Activated CD4-positive, alpha-beta T cell treated with anti-CD3 and anti-CD28 coated beads, Interleukin-2, amount 50 U/mL, for 24 hours (primary cell): ENCODE measurements around the gene TRPM7.
"Not testable (repeated sequence)": the region's sequence is repeated elsewhere in the genome, so short reads cannot be mapped to it uniquely, and the experiment has no call there.

Experiments
- DNase-seq, 2 donors: peaks; one replicate each; pipeline ENCODE4 v3.0.0-alpha.2; 2020; ENCODE audit warnings: low read depth in 1 of 2, low spot score in 1 of 2

The TRPM7 gene

DNA sequence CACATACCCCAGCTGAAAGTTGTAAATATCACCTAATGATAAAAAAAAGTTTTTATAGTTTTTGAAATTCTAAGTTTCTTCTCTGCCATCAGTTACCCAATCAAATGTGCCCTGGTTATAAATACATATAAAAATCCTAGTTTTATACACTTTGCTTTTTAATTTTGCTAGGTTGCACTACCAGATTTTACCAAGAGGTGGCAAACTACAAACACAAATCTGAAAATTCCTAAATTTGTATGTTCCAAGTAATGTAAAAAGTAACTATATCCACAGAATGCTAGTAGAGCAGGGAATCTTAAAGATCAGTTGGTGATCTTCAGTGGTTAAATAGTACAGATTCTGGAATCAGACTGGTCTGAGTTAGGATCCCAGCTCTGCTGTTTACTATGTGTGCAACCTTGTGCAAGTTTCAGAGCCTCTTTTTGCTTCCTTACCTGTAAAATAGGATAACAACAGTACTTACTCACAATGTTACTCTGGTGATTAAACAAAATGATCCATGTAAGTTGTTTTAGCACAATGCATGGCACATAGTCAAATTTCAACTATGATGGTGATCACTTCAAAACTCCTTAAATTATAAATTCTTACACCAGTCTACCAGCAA lies 11.0 kb downstream of the TRPM7 start:
- no peak for DNase-seq

DNA sequence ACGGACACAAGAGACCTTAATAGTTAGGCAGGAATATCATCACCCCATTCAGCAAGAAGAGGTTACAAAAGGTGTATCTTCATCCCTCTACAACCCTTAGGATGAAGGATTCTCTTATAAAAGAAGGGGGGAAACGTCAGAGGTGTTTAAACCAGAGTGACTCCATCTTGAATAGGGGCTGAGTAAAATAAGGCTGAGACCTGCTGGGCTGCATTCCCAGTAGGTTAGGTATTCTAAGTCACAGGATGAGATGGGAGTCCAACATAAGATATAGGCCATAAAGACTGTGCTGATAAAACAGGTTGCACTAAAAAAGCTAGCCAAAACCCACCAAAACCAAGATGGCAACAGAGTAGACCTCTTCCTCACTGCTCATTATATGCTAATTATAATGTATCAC lies 16.5 kb downstream of the TRPM7 start:
- DNase-seq, result no peak

DNA sequence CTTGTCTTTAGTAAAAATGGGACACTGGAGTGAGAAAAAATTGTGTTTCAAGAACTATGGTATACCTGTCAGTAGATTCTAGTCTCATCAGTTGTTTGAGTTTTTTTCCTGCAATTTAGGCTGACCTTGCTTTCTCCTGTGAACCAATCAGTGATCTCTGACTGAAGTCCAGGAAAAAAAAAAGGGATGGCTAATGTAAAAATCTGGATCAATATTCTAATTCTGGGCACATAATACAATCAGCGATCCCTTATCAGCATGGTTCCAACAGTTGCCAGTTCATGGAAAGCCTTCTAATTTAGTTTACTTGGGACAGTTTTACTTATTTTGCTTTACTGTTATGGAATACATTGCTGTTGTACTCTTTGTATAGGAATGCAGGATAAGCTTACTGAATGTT lies 17.0 kb downstream of the TRPM7 start:
- DNase-seq, result no peak

DNA sequence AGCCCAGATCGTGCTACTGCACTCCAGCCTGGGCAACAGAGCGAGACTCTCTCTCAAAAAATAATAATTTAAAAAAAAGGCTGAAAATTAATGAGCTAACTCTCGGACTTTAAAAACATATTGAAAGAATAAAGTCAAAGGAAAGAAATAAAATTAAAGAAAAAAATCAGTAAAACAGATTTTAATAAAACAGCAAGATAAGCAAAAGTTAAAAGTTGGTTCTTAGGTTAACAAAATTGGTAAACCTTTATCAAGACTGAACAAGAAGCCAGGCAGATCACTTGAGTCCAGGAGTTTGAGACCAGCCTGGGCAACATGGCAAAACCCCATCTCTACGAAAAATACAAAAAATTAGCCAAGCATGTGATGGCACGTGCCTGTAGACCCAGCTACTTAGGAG lies 20.7 kb downstream of the TRPM7 start:
- no peak for DNase-seq

GRCh38 chr15:50655555-50655954 lies 31.0 kb downstream of the TRPM7 start:
- no peak for DNase-seq

GRCh38 chr15:50653156-50653743 lies 33.3 kb downstream of the TRPM7 start:
- no peak for DNase-seq

DNA sequence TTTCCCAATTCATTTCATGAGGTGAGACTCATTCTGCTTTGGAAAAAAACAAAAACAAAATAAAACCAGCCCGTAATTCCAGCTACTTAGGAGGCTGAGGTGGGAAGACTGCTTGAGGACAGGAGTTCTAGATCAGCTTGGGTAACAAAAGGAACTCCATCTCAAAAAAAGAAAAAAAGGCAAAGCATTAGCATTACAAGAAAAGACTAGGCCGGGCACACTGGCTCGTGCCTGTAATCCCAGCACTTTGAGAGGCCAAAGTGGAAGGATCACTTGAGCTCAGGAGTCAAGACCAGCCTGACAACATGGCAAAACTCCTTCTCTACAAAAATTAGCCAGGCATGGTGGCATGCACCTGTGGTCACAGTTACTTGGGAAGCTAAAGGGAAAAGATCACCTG lies 33.9 kb downstream of the TRPM7 start:
- DNase-seq, result no peak

DNA sequence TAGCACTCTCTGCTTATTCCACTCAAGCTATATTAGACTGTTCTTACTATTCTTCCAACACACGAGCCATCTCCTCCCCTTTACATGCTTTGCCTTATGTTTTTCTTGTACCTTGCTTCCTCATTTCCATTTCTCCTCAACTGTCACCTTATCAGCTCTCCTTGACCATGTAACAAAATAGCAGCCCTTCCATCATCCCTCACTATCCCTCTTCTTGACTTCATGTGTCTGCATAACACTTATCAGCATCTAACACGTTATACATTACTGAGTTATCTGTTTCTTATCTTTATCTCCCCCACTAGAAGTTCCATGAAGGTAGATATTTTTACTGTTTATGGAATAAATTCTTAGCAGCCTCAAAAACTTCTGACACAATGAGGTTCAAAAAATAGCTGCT lies 45.3 kb downstream of the TRPM7 start:
- no peak for DNase-seq

DNA sequence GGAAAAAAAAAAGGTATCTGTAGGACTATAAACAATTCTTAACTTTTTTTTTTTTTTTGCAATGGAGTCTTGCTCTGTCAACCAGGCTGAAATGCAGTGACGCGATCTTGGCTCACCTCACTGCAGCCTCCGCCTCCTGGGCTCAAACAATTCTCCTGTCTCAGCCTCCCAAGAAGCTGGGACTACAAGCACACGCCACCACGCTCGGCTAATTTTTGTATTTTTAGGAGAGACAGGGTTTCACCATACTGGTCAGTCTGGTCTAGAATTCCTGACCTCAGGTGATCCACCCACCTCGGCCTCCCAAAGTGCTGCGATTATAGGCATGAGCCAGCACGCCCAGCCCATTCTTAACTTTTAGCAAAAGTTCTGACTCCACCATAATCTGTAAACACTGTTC lies 50.5 kb downstream of the TRPM7 start:
- DNase-seq, result no peak

DNA sequence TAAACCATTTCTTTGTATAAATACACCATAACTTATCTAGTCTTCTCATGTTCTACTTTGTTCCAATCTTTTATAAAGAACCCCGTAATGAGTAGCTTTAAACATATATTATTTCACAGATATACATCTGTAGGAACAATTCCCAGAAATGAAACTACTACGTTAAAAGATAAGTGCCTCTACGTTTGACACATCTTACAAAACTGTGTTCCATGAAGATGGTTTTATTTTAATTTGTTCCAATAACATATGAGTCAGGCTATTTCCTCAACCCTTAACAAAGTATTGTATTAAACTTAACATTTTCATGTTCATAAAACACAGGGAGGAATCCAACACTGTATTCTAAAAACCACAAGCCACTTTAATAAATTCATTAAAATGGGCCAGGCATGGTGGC lies 52.9 kb downstream of the TRPM7 start:
- DNase-seq, result no peak

DNA sequence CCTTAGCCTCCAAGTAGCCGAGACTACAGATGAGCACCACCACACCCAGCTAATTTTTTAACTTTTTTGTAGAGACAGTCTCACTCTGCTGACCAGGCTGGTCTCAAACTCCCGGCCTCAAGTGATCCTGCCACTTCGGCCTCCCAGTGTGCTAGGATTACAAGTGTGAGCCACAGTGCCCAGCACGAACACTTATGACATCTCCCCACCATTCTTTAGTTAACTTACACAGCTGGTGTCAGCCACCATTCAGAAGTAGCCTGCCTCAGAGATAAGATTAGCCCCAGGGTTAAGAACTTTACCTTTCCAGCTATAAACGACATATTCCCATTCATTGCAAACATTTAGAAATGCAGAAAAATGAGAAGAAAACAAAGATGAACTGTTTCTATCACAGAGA lies 58.2 kb downstream of the TRPM7 start:
- no peak for DNase-seq

- DNase-seq, result no peak
Measured at GRCh38 chr15:50627351-50628055, 59.1 kb downstream of the TRPM7 start.

DNA sequence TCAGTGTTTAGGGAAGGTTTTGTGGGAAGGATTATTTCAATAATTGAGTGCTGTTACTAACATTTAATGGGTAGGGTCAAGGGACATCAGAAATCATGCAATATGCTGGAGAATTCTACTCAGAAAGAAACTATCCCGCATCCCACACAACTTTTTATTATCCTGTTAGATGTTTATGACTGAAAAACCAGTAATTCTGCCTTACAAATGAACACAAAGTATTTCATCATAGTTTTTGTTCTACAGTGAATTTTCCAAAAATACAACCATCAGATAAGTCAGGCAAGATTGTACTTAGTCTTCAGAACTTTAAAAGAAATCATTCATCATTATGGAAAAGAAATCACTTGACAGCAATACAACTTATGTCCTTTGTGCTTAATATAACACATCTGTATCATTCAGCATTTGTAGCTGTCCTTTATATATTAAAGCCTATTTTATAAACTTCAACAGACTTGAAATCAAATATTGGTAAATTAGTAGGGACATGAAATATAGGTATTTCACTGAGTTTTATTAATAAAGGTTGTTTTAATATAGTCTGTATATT lies 61.9 kb downstream of the TRPM7 start:
- DNase-seq, result no peak

DNA sequence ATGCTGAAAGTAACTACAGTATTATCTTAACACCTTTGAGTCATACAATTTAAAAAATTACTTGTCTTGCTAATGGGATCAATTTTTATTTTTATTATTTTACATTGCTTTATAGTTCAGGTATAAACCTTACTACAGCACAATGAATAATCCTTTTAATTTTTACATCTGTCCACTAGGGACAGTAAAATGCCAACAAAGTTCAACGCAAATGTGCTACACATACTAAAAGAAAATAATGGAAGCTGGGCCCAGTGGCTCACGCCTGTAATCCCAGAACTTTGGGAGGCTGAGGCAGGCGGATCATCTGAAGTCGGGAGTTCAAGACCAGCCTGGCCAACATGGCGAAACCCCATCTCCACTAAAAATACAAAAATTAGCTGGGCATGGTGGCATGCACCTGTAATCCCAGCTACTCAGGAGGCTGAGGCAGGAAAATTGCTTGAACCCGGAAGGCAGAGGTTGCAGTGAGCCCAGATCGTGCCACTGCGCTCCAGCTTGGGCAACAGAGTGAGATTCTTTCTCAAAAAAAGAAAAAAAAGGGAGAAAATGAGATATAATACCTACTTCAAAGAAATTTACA lies 64.1 kb downstream of the TRPM7 start:
- not testable (repeated sequence) for DNase-seq

- DNase-seq, result not testable (repeated sequence)
Measured at GRCh38 chr15:50616960-50617359, 69.6 kb downstream of the TRPM7 start.

GRCh38 chr15:50616554-50616953 lies 70.0 kb downstream of the TRPM7 start:
- not testable (repeated sequence) for DNase-seq

- no peak for DNase-seq
Measured at GRCh38 chr15:50613600-50613999, 73.0 kb downstream of the TRPM7 start.

DNA sequence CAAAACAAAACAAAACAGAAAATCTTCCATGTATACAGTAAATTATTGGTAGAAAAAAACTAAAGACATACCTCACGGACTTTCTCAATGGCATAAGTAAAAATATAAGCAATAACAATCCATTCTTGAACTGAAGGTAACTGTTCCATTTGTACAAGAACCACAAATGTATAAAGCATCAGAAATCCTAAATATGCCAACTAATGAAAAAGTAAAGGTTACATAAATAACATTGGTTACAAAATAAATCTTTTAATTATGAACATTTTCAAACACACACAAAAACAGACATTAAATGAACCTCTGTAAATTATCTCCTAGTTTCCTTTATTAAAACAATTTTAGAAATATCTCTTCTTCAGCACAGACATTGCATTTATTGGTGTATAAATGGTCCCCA lies 79.5 kb downstream of the TRPM7 start:
- no peak for DNase-seq

- no peak for DNase-seq
Measured at GRCh38 chr15:50605462-50605861, 81.1 kb downstream of the TRPM7 start.

GRCh38 chr15:50602028-50602427 lies 84.6 kb downstream of the TRPM7 start:
- not testable (repeated sequence) for DNase-seq

DNA sequence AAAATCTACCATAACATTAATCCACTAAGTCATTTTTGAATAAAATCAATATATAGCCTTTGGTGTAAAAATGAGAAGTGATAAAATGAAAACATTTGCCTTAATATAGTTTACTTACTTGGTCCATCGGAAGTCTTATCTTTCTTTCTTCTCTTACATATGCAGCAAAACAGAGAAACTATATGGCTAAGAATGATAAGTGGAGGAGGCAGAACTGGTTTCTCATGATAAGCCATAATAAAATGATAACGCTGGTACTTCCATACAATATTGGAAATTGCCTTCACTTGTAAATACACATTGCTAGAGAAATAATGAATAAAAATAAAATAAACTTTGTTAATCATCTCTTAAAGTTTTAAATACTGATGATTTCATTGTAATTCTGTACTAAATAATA lies 92.3 kb downstream of the TRPM7 start:
- DNase-seq, result no peak

- no peak for DNase-seq
Measured at GRCh38 chr15:50593761-50594160, 92.8 kb downstream of the TRPM7 start.
